Measurements from ENCODE around the gene ARVCF.

The ARVCF gene

GRCh38 chr22:19986410-19987341 is 29.9 kb downstream of the ARVCF start:
- DNase-seq (ENCODE audit: low read depth): peak; percentile 28

DNA sequence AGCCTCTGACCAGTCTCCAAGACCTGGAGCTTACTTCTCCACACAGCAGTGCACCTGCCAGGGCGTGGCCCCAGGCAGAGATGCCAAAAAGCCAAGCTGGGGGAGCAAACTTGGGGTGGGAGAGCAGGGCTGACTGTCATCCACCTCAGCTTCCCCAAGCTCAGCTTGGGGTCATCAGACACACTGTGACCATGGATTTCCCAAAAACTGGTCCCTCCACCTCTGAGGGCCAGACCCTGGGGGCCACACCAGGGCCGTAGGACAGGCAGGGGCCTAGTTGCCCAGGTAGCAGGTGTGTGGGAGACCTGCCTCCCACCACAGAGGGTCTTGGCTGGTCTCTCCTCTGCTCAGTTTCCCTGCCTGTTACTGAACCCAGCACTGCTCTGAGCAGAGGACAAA is 30.6 kb downstream of the ARVCF start:
- no peak for DNase-seq (ENCODE audit: low read depth)

GRCh38 chr22:19984851-19985811 is 31.5 kb downstream of the ARVCF start:
- no peak for DNase-seq (ENCODE audit: low read depth)

DNA sequence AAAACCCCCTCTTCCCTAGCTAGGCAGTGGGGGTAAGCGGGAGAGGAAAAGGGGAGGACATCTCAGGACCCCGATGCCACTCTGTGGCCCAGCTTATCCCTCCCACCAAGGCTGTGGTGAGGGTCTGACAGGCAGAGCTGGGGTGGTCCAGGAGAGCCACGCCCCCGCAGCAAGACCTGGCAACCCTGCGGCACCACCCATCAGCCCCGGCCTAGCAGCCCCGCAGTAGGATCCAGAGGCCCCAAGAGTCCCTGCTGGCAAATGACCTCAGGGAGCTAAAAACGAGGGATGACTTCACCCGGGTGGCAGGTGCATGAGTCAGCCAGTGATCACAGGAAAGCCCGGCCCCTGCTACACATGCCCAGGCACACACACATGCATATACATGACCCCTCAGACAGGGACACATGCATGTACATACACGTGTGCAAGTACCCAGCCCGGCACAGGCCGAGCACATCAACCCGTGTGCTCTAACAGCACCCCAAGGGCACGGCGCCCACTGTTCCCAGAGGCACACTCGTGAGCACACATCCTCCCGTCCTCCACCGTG is 32.3 kb downstream of the ARVCF start:
- no peak for DNase-seq (ENCODE audit: low read depth)

- no peak for DNase-seq (ENCODE audit: low read depth)
Measured at GRCh38 chr22:19983741-19984140, 32.9 kb downstream of the ARVCF start.

DNA sequence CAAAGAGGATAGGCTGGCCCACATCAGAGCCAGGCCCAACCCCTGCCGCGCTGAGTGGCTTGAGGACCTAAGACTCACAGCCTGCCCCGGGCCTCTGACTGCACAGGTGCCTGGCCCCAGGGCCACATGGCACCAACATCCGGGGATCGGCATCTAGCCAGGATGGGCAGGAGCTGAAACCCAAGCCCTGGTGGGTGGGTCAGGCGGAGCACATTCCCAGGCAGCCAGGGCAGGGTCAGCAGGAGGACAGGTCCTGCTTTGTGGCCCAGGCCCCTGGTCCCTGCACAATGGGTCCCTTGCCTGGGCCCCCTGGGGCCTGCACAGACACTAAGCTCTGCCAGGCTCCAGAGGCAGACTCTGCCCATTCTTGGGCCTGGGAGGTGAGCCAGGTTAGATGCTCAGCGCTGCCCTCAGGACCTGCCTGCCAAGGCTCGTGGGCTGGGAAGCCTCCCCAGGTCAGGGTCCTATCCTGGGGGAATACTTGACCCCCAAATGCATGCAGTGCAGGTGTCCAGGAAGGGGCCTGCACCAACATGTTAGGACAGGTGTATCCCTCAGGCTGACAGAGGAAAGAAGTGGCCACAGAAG is 33.5 kb downstream of the ARVCF start:
- DNase-seq (ENCODE audit: low read depth): no peak

GRCh38 chr22:19981961-19982920 is 34.4 kb downstream of the ARVCF start:
- DNase-seq (ENCODE audit: low read depth): no peak

GRCh38 chr22:19981171-19981960 is 35.3 kb downstream of the ARVCF start:
- DNase-seq (ENCODE audit: low read depth): no peak

DNA sequence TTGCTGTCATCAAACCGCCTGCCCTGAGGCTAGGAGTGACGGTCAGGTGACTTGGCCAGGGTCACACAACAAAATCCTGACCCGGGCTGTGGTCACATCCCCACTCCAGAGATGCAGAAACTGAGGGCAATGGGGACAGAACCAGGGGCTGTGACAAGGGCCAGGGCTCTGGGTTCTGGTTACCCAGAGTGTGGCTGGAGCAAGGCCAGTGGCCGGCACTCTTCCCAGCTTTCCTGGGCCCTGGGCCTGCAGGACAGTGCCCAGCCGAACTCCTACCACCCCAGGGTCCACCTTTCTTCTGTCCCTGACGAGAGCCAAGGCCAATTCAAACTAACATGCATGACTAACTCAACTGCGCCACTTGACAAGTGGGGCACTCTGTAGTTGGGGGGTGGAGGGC is 35.9 kb downstream of the ARVCF start:
- no peak for DNase-seq (ENCODE audit: low read depth)

GRCh38 chr22:19979712-19980493 is 36.7 kb downstream of the ARVCF start:
- no peak for DNase-seq (ENCODE audit: low read depth)

DNA sequence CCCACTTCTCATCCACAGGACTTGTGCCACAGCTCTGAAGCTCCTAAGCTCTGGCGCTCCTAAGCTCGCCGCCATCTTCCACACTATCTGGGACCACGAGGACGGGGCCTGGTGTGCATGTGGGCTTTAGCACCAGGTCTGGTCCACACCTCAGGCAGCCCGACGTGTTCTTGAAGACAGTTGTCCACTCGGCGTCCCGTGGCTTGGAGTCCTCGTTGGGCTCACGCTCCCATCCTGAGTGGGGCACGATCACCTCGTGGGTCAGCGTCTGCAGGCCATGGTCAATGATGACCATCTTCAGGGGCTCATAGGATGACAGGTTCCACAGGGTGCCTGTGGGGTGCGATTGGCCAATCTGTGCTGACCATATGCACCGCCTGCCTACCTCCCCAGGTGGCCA is 37.9 kb downstream of the ARVCF start:
- no peak for DNase-seq (ENCODE audit: low read depth)

- DNase-seq (ENCODE audit: low read depth): no peak
Measured at GRCh38 chr22:19977296-19978243, 39.1 kb downstream of the ARVCF start.

DNA sequence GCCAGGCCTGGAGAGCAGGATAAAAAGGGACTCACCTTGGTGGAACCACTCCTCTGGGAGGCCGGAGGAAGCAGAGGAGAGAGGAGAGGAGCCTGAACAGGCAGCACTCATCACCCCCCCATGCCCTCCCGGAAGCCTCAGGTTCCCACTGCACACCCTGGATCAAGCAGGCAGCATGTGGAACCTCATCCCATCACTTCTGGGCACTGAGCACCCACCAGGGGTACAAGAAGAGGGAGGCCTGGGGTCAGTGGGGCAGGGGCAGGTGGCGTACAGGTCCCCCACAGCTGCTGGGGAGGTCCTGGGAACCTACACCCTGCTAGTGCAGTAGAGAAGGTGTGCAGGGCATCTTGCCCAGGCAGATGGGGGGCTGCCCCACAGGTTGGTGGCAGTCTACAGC is 40.0 kb downstream of the ARVCF start:
- no peak for DNase-seq (ENCODE audit: low read depth)

- DNase-seq (ENCODE audit: low read depth): no peak
Measured at GRCh38 chr22:19975707-19976035, 41.0 kb downstream of the ARVCF start.

GRCh38 chr22:19974935-19975706 is 41.5 kb downstream of the ARVCF start:
- DNase-seq (ENCODE audit: low read depth): no peak

DNA sequence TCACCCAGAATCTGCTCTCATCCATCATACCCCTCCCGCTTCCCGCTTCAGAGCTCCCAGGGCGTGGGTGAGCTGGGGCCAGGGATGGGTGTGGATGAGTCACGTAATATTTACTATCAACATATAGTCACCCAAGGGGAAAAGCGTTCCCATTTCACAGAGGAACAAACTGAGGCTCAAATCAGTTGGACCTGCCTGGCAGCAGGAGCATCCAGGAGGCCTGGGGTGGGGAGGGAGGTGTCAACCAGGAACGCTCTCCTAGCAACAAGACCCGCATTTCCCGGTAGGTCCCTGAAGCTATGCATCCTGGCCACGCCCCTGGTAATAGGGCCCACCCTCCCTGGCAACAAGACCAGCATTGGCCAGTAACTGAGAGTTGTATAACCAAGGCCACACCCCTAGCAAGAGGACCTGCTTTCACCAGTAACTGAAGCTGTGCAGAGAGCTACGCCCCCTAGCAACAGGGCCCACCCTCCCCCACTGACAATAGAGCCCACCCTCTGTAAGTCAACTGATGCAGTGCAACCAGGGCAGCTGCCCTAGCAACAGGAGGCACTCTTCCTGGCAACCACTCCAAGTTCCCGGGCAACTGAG is 42.3 kb downstream of the ARVCF start:
- DNase-seq (ENCODE audit: low read depth): no peak
